ENCODE results near the gene GBF1. TPM values are rescaled to one million over a fixed set of nuclear protein-coding genes. Genes with fewer than 3 reads are reported as not detected.

The GBF1 gene
- total and polyA plus RNA-seq, 10 of the 15 experiments (the other 5 are each of a cell fraction or from before 2014, with no cell fraction given) = 0.82 to 42.0 (median 21.8) TPM

- TF ChIP-seq ZBTB40 (IDR thresholded peaks at IDR 0.05; ENCODE audit: borderline replicate concordance) = no peak
Measured at GRCh38 chr10:102358712-102359382, 113.5 kb downstream of the GBF1 start (continued).

GRCh38 chr10:102367441-102367840 is 122.1 kb downstream of the GBF1 start:
- ChIA-PET POLR2A (no interaction called here), RAD21 (ENCODE audit: unreplicated experiment) (no interaction called here), SMC1A (ENCODE audit: uncharacterized antibody, unreplicated experiment) (no interaction called here), CTCF (no interaction called here)
- DNase-seq (ENCODE audit: low read depth, low spot score) (no peak), FAIRE-seq (no peak), ATAC-seq (no peak)
- Histone ChIP-seq H3K9me3 (replicated peaks; ENCODE audit: control insufficient read depth, insufficient read depth, low read length) (no peaks in the 10 kb centered on the region; the same call in 2 of the 3 replicates), H3K4me3 (no peak overlapping the region), H3K27ac (ENCODE audit: control insufficient read depth, insufficient read depth) (no peak overlapping the region), H4K20me1 (ENCODE audit: control insufficient read depth, insufficient read depth) (no peaks in the 10 kb centered on the region; the same call in 1 of the 2 replicates), H3K27me3 (replicated peaks in 1 of 2; ENCODE audit: control insufficient read depth in 2 of 2, insufficient read depth in 2 of 2, low read length in 1 of 2) (no peaks in the 10 kb centered on the region), H2AFZ (ENCODE audit: control insufficient read depth, low read depth, low read length) (no peak overlapping the region), H3K36me3 (ENCODE audit: control insufficient read depth in 2 of 2, insufficient read depth in 2 of 2, low read length in 1 of 2) (peaks cover 39 to 54% of the 10 kb centered on the region in 2 experiments), H3K79me2 (ENCODE audit: control insufficient read depth, insufficient read depth, low read length) (no peaks in the 10 kb centered on the region), H3K9ac (ENCODE audit: control insufficient read depth, insufficient read depth, low read length) (no peak overlapping the region), H3K4me1 (ENCODE audit: control insufficient read depth, insufficient read depth, low read length) (no peaks in the 10 kb centered on the region), H3K4me2 (ENCODE audit: control insufficient read depth, insufficient read depth) (no peak overlapping the region)
- BruUV-seq (replicated peaks) = no TSS peak
- WGBS (ENCODE audit: insufficient coverage, insufficient replicate concordance, low lambda C conversion rate, missing lambda C conversion rate) = 95% methylated on average over 1 of the region's 1 CpG
- in situ Hi-C loops (cut with MboI) (no loop called here), intact Hi-C loops (cut with micrococcal nuclease; ENCODE audit: unreplicated experiment) (no loop called here)
- TF ChIP-seq REST (IDR thresholded peaks at IDR 0.05; ENCODE audit: low read depth, low read length) (no peak), RUNX3 (IDR thresholded peaks at IDR 0.05; ENCODE audit: low read length) (no peak), SUZ12 (IDR thresholded peaks at IDR 0.05; ENCODE audit: unreplicated experiment) (no peak), ATF3 (IDR thresholded peaks at IDR 0.05; ENCODE audit: borderline replicate concordance, extremely low read depth, low read depth, low read length) (no peak), USF2 (IDR thresholded peaks at IDR 0.05; ENCODE audit: borderline replicate concordance, low read depth, low read length) (no peak), RELA (IDR thresholded peaks at IDR 0.05; ENCODE audit: borderline replicate concordance, partially characterized antibody) (no peak), CEBPZ (IDR thresholded peaks at IDR 0.05; ENCODE audit: low read depth, low read length) (no peak)

All from GM12878 (cell line).